Epithelial cell of proximal tubule (primary cell): ENCODE data around the gene ACVRL1. TPM values are rescaled to one million over a fixed set of nuclear protein-coding genes. Genes with fewer than 3 reads are reported as not detected.

Experiments
- DNase-seq: peaks from one replicate; pipeline ENCODE4 v3.0.0-alpha.2; 2011; ENCODE audit warnings: low read depth
- H3K4me3 ChIP-seq: 2 replicates; pipeline ENCODE4 v1.5.1; 2011; ENCODE audit warnings: low read depth, mild to moderate bottlenecking, low read length
- CTCF ChIP-seq: conservative IDR thresholded peaks from 2 replicates; pipeline ENCODE4 v1.5.1; 2012; ENCODE audit warnings: low read depth, mild to moderate bottlenecking, low read length
- total RNA-seq: library from RNA; depleted of rRNA; stranded (reverse); fragments of >200 nt; gene quantifications from 2 replicates; pipeline ENCODE4 v1.2.3, GENCODE V29; 2015

ACVRL1 gene
- total RNA-seq, 1 donor from 2014 or later: 3.6 TPM

- no peak for DNase-seq
- no peak overlapping the region for H3K4me3 ChIP-seq
- TF ChIP-seq CTCF: no peak
Measured at GRCh38 chr12:51865757-51866270, 41.5 kb upstream of the ACVRL1 start.

- no peak for TF ChIP-seq CTCF
- H3K4me3 ChIP-seq: no peak overlapping the region
- DNase-seq: no peak
Measured at GRCh38 chr12:51866324-51866723, 41.0 kb upstream of the ACVRL1 start.

- no peak for DNase-seq
- TF ChIP-seq CTCF: no peak
- no peak overlapping the region for H3K4me3 ChIP-seq
Measured at GRCh38 chr12:51866762-51867161, 40.5 kb upstream of the ACVRL1 start.

GRCh38 chr12:51867371-51867770, 39.9 kb upstream of the ACVRL1 start:
- no peak for DNase-seq
- no peak for TF ChIP-seq CTCF

GRCh38 chr12:51867796-51868428, 39.4 kb upstream of the ACVRL1 start:
- H3K4me3 ChIP-seq: no peak overlapping the region
- TF ChIP-seq CTCF: no peak
- DNase-seq: no peak

More at GRCh38 chr12:51867371-51867770, 39.9 kb upstream of the ACVRL1 start:
- H3K4me3 ChIP-seq: no peak overlapping the region

GRCh38 chr12:51868821-51869495, 38.3 kb upstream of the ACVRL1 start:
- peak overlapping the region; percentile 47 for H3K4me3 ChIP-seq
- no peak for DNase-seq
- no peak for TF ChIP-seq CTCF
